Measurements from ENCODE around the gene NELFB.

NELFB gene

DNA sequence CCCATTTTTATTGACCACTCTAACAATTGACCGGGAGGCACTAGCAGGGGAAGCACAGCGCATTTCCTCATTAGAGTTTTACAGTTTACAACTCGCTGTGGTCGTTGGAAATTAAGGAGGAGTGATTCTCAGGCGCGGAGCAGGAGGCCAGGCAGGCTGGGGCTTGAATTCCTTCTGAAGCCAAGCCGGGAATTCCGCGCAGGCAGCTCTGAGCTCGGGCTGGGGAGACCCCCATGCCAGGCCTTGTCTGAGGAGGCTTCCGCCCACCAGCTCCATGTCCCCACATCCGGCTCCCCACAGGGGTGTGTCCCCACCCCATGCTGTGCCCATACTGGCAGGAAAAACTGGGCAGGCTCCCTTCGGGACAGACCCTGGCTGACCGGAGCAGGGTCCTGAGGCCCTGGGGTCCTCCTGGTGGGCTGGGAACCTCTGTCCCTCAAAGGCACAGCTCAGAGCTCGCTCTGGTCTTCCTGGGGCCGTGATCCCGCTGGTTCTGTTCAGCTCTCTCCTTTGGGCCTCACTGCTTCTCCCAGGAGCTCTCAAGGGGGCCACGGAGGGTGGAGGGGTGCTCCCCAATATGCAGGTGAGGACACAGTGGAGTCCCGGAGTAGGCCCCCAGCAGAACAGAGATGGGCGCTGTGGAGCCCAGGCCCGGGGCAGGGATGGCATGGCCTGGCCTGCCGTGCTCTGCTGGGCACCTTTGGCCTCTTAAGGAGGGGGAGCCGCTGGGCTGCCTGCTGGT is 48.2 kb downstream of the NELFB start:
- DNase-seq (ENCODE audit: low read depth in 2 of 2), result no peak

DNA sequence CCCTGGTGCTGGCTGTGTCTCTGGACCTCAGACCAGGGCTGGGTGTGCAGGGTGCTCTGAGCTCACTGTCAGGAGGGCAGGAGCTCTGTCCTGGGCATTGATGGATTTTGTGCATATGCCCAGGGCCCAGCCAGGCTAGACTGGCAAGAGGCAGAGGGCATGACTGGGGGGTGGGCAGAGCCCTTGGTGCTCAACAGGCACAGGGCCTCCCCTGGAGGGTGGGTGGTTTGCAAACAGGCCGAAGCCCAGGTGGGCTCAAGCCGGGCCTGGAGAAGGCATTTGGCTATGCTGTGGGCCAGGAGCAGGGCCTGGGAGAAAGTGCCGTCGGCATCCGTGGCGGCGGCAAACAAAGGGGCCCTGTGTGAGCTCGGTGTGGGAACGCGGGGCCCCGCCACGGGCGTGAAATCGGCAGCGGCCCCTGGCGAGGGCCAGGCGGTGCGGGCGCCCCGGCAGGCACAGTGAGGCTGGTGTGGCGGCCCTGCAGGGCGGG is 48.8 kb downstream of the NELFB start:
- DNase-seq (ENCODE audit: low read depth in 2 of 2), result no peak

DNA sequence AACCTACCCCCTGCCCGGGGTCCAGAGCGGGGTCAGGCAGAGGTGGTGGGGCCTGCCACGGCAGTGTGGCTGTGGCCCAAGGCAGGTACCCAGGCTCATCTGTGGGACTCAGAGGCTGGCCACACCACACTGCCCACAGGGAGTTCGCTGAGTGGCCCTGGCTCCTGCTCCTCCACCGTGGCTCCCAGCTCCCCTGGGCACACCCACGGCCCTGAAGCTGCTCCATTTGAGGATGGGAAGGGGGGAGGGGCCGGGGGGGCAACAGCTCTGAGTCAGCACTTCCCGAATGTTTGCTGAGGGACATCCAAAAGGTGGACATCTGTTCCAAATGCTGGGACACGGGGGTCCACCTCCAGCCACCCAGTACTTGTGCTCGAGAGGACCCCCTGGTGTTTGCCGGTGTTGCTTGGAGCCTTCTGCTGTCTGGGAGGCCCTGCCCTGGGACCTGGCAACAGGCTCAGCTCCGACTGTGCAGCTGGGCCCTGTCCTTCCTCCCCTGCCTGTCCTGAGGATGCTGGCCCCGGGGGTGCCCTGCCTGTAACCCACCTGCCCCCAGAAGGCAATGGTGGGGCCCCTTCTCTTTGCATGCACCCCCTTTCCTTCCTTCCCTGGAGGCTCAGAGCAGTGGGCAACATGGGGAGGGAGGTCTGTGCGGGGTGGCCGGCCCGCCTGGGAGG is 49.4 kb downstream of the NELFB start:
- DNase-seq (ENCODE audit: low read depth in 2 of 2), result no peak

DNA sequence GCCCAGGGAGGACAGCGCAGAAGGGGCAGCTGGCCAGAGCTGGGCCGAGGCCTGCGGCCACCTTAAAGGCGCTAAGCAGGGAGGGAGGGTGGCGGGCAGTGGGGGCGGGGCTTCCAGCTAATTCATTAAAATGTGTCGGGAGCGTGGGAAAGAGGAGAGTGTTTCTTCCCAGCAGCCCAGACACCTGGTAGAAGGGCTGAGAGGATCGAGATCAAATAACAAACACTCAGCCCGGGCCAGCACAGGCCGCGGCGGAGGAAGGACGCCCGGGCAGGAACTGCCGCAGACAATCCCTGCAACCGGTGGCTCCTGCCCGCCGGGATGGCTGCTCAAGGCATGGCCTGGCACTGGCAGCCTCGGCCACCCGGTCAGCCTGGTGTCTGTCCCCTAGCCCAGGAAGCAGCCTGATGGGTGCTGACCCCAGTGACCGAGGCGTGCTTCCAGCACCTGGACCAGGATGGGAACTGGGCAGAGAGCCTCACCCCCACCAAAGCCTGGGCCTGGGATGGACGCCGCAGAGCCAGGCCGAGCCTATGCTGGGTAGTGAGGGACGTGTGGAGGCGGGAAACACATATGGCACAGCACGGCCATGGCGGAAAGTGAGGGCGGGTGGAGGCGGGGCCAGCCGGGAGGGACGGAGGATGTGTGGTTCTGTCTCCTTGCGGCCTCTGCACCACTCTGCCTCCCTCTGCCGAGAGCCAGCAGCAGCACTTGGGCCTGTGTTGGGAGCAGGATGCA is 50.1 kb downstream of the NELFB start:
- peak in 1 of 2 donors; percentile 31 for DNase-seq (ENCODE audit: low read depth in 2 of 2)

DNA sequence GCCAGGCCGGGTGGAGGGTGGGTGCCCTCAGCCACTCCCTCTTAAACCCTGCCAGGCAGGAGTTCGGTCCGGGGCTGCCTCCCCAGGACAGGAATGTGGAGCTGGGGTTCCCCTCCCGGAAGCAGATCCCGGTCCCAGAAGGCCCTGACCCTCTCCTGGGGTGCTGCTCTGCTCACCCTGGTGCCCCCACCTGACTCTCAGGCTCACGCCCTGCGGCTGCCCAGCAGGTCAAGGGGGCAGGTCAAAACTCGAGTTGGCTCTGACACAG is 50.6 kb downstream of the NELFB start:
- DNase-seq (ENCODE audit: low read depth in 2 of 2), result no peak

DNA sequence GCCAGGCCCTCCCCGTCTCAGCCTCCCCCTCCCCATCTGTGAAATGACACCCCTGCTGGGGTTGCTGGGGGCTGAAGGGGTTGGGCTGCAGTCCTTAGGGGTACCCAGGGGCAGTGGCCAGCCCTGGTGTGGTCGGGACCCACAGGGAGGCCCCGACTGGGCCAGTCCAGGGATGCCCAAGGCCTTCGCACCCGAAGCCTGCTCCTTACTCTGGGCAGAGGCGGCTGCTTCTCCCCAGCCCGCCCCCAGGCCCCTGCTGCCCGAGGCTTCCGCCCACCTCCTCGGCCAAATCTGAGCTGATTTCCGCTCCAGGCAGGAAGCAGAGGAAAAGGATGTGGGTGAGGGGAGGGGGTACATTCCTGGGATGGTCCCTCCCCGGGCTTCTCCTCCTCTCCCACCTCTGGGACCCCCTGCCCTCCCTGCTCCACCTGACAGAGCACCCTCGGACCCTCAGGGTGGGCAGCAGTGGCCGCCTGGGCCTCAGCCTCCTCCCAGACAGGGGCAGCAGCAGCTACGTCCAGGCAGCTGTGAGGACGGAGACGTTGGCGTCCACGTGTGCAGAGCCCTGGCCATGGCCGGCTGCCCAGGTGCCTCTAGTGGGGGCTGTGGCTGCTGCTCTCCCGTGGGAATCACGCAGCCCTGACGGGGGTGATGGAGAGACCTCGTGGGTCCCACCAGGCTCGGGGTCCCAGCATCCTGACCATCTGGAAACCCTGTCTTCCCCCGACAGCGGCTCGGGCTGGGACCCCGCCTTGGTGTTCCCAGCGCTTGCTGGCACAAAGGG is 51.1 kb downstream of the NELFB start:
- no peak for DNase-seq (ENCODE audit: low read depth in 2 of 2)

DNA sequence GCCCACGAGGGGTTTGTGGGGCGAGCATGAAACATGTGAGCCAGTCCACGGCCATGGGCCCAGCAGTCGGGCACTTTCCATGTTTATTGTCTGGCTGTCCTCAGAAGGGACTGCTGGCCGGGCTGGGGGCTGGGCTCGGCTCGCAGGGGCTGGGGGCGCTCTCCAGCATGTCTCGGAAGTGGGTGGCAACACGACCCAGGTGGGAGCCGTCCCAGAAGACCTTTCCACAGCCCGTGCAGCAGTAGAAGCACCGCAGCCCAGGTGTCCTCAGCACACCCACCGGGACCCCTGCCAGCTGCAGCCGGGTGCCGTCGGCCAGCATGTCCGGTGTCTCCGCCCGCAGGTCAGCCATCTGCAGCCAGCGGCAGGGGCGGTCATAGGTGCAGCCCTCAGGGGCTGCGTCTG is 51.7 kb downstream of the NELFB start:
- no peak for DNase-seq (ENCODE audit: low read depth in 2 of 2)

DNA sequence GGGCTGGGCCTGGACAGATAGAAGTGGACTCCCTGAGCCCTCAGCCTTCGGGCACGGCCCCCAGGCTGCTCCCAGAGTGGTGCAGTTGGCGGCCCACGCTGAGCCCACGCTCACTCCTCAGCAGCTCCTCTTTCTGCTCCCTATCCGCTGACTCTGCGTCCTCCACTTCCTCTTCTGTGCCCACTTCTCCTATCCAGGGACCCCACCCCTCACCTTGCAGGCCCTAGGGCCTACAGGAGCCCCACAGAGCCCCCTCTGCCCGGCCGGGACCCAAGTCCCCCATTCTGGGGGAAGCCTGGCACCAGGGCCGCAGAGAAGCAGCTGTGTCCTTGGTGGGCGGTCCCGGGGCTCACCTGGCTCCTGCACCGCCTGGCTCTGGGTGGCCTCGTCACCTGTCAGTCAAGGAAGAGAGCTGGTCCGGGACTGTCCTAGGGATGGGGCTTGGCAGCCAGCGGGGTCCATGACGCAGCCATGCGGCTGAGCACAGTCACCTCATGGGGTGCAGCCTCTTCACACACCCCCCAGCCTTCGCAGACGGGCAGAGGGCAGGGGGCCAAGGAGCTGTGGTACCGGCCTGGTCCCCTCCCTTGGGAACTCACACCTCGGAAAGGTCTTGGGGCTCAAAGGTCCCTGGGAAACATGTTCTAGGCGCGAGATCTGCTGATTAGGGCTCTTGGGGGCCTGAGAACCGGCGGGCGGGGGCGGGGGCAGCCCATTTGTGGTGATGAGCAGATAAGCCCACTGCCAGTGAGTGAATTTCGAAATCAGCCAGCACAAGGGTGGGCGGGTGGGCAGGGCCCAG is 52.3 kb downstream of the NELFB start:
- DNase-seq (ENCODE audit: low read depth in 2 of 2), result no peak

DNA sequence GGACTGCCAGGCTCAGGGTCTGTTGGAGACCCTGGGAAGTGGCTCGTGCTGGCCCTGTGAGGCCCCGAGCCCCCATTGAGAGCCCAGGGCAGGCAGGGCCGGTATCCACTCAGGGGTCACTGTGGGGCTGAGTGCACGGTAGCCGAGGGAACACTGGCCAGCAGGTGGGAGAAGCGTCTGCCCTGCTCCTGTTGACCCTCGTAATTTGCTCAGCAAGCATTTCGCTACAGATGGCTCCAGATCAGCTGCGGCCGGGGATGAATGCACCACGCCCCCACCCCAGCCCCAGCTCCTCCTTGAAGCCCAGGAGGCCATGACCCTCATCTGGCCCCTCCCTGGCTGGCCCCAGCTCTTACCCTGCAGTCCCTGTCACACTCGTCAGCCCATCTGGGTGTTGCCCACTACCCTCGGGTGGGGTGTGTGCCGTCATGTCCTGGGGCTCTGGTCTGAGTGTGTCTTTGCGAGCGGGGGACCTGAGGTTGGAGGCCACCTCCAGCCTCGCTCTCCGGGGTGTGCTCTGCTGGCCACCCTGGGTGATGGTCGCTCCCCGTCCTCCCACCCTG is 53.0 kb downstream of the NELFB start:
- no peak for DNase-seq (ENCODE audit: low read depth in 2 of 2)

DNA sequence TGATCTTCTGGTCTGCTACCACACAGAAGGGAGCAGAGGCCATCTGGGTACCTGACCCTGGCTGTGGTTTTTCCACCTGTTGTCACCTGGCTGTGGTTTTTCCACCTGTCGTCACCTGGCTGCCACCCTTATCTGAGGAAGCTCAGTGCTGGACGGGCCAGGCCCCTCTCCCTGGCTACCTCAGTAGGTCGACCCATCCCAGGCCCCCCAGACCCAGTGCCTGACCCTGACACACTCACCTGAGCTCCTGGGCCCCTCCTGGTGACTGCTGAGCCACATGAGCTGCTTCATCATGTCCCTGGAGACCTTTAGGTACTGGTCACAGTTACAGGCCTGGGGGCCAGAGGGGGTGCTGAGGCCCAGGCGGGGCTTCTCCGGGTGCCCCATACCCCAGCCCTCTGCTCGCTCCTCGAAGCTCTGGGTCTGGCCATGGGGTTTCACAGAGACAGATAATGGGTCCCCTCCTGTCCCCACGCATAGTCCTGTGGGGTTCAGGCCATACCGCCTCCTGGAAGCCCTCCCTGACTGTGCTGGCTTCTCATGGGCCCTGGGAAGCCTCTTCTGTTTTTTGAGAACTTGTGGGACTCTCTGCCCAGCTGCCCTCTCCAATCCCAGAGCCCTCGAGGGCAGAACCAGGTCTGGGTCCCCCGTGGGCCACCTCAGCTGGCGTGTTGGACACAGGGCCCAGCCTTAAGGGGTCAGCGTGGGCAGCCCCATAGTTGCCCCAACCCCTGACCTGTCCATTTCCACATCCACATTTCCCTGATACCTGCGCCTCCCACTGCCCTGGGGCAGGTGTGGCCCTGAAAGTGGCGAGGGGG is 54.5 kb downstream of the NELFB start:
- no peak for DNase-seq (ENCODE audit: low read depth in 2 of 2)

DNA sequence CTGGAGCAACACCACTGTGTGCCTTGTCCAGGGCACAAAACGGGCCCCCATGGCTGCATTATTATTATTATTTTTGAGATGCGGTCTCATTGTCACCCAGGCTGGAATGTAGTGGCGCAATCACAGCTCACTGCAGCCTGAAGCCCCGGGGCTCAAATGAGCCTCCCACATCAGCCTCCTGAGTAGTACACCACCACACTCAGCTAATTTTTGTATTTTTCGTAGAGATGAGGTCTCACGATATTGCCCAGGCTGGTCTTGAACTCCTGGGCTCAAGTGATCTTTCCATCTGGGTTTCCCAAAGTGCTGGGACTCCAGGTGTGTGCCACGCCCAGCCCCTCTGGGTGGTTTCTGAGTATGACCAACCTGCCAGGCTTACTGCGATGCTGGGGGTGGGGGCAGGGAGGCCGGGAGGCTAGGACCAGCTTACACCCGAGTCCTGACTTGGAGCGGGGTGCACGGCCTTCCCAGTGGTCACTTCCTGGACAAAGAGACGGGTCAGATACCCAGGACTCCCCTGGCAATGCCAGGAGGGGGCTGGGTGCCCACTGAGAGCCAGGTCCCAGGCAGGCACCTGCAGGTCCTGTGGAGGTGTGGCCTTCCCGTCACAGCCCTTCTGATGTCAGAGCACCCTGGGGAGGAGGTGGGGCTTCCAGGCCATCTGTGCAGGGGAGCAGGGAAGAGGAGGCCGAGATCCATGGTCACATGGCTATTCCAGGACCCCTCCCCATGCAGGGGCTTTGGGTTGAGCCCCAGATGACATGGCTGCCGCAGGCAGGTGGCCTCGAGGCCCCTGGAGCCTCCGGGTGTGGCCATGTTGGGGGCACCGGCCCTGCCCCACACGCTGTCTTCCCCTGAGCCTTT is 55.3 kb downstream of the NELFB start:
- no peak for DNase-seq (ENCODE audit: low read depth in 2 of 2)

DNA sequence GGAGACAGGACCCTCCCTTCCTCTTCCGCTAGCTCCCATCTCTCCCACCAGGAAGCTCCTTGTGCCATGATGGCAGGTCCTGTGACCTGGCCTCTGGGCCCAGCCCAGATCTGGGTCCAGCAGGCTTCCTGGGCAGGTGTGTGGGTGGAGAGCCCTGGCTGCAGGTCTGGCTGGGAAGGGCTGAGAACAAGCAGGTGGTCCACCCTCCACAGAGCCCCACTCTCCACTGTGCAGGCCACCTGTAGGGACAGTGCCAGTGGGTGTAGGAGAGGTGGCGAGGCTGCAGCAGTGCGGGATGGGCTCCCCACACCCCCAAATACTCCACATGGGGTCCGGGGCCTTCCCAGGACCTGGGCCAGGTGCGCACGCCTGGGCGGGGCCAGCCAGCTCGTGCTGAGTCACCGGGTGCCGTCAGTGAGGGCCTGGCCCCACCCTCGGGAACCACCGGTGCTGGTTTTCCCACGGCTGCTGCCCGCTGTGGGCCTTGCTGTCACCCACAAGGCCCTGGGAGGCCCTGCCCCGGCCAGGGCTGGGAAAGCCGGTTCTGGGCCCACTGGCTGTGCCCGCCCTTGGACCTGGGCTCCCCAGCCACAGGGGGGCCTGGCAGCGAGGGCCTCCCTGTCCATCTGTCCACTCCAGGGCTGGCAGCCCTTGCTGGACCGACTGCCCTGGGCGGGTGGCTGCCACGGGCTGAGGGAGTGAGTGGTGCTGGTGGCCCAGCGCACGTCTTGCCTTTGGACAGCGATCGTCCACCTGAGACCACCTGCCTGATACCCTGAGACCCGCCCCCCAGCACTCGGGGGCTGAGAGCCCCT is 56.3 kb downstream of the NELFB start:
- no peak for DNase-seq (ENCODE audit: low read depth in 2 of 2)

DNA sequence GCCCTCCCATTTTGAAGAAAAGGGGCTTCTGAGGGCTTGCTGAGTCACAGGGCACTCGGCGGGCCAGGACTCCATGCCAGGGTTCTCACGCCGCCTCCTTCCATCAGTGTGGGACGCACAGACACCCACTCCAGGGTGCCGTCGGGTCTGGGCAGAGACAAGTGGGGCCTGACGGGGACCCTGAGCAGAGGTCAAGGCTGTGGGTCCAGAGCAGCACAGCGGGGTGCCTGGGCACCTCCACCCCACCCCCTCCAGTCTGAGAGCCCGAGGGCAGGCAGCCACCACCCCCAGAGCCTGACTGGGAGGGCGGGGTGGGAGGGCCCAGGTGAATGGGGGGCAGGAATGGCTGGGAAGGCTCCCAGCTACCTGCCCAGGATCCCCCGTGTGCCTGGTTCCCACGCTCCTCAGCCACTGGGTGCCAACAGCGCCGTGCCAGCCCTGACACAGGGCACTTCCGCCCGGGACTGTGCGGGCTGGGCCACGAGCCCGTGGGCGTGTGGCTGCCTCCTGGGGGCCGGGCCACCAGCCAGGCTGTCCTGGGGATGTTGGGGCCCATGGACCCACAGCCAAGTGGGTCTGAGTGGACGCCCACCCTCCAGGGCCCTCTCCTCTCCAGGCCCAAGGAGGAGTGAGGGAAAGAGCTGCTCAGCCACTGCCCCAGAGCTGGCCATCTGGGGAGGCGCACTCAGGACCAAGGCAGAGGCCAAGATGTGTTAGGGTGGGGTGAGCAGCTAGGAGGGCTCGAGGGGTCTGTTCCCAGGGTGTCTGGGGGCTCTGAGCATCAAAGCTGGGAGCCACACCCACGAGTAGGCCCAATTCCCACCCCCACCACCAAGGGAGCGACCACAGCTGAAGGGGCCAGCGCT is 57.1 kb downstream of the NELFB start:
- DNase-seq (ENCODE audit: low read depth in 2 of 2), result no peak

DNA sequence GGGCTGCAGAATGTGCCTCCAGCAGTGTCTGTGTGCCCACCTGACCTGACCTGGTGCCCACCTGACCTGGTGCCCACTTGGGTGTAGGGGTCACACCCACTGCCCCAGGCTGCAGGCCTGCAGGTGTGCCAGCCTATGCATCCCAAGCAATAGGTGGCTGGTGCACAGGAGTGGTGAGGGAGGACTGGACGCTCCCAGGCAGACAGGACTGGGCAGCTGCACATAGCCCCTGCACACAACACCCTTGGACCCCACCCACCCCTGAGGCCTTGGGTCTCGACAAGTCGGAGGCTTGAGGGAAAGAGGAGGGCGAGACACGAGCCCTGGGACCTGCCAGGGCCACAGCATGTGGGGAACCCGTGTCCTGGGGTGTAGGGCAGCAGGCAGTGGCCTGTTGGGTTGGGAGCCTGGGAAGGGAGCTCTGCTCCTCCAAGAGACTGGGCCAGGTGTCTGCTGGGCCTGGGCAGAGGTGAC is 57.8 kb downstream of the NELFB start:
- DNase-seq (ENCODE audit: low read depth in 2 of 2), result no peak

DNA sequence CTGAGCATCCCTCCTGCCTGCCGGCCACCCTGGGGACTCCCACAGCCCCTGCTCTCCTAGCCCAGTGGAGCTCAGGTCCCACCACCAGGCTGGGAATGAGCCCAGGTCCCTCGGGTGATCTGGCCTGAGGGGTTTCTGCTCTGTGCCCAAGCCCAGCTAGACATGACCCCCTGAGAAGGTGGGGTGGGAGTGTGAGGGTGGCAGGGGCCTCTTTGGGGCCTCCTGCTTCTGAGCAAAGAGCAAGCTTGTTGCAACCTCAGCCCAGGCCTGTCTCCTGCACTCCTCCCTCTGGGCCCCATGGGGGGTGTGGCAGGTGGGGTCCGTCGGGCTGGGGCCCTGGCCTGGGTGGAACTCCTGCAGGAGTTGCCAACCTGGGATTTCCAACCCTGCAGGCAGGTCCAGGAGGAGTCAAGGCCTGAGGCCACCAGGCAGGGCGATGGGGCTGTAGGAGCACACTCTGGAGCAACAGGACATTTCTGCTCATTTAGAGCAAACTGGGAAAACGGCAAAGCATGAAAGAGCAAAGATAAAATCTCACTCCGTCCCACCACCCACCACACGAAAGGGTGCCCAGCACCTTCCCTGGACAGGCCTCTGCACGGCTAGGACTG is 58.3 kb downstream of the NELFB start:
- DNase-seq (ENCODE audit: low read depth in 2 of 2), result no peak

DNA sequence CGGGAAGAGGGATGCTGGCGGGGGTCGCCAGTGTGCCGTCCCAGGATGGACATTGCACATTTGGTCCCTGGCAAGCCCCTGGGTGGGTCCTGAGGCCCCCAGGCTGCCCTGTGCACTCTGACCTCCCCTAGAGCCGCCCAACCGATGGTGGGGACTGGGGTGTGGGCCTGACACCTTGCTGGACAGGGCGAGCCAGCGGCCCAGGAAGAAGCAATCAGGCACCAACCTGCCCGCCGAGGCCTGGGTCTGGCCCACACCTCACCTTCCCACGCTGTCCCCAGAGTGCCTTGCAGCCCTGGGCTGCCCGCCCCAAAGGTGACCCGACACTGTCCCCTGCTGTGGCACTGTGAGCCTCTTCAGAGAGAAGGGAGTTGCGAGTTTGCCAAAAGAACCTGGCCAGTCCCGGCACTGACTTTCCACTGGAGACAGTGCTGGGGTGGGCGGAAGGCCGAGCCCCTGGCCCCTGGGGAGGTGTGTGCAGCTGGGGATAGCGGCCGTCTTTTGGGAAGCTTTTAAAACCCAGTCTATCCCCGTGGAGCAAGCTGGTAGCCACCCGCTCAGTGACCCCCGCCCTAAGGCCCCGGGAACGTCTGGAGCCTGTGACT is 58.9 kb downstream of the NELFB start:
- DNase-seq (ENCODE audit: low read depth in 2 of 2), result no peak

All from stimulated activated CD8-positive, alpha-beta memory T cell treated with anti-CD3 and anti-CD28 coated beads, Interleukin-2, amount 100 ng/mL, for 1 hour (primary cell).